ENCODE results near the gene DISC1.

Gene DISC1

GRCh38 chr1:231827337-231828105 lies 200.9 kb downstream of the DISC1 start:
- no peak for DNase-seq

GRCh38 chr1:231828182-231828920 lies 201.8 kb downstream of the DISC1 start:
- no peak for DNase-seq

GRCh38 chr1:231829332-231829731 lies 202.7 kb downstream of the DISC1 start:
- no peak for DNase-seq

DNA sequence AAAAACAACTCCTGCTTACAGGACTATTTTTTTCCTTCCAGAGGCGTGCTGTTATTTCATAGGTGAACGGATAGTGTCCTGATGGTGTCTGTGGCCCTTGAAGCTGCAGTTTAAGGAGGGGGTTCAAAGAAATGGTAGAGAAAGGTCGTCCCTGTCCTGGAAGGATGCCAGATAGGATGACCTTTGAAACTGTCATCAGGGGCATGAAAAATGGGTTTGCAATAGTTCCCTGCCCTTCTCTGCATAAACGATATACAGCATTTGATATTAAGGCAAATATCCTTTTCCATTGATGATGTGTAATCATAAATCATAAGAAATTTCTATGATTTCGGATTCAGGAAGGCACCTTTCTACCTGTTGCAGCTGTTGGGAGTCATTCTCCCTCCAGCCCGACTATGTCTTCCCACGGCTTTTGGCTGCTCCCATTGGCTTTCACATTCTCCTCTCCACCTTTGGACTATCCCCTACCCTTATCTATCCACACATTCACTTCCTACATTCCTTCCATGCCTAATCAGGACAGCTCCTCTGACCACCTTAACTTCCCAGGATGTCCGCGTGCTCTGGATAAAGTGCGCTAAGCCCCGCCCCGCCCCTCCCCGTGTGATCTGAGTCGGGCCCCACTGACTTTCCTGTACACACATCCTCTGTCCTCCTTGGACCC lies 209.8 kb downstream of the DISC1 start:
- no peak for DNase-seq

DNA sequence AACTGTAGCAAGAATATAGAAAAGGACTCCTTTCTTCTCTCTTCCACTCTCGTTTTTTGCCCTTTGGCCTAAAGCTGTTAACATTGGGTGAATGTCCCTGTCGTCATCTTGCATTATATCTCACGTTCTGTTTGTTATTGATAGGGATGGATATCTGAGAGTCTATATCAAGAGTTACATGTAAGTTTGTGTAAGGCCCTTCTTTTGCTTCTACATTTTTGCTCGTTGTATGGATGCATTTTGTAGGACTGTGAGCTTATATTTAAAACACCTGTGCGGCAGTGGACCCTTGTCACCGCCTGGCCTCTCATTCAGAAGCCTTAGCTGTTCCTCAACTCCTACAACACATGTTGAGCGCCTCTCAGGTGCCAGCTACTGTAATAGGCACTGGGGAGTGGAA lies 211.9 kb downstream of the DISC1 start:
- no peak for DNase-seq

DNA sequence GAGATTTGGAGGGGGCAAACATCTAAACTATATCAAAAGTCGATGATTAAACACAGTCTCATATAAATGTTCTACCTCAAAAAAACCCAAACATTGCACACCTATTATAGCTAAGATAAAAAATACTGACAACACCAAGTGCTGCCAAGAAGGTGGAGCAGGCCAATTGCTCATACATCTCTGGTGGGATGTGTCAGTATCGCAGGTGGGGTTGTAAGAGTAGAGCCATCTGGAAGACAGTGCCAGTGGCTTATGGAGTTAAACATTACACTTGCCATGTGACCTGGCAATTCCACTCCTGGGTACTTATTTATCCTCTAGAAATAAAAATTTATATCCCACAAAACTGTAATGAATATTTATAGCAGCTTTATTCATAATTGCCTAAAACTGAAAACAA lies 213.4 kb downstream of the DISC1 start:
- DNase-seq = no peak

DNA sequence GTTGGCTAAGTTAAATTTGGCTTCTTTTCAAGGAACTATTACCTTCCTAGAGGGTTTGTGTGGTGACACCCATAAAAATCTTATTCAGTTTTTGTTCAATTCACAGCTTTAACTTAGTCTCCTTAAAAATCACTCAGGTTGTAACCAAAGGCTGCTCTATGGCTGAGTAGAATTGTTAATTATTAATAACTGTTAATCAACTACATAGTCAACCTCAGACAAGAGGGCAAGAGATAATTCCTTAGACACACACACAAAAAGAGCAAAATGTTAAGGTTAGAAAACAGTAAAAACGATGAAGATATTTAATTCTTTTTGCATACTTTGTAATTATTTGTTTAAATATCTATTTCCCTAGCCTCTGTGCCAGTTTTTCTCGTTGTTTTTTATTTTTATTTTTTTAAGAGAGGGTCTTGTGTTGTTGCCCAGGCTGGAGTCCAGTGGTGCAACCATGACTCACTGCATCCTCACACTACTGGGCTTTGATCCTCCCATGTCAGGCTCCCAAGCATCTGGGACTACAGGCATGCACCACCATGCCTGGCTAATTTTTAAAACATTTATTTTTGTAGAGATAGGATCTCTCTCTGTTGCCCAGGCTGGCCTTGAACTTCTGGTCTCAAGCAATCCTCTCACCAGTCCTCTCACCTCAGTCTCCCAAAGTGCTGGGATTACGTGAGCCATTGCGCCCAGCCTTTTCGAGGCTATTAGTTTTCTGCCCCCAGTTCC lies 215.2 kb downstream of the DISC1 start:
- DNase-seq = no peak

DNA sequence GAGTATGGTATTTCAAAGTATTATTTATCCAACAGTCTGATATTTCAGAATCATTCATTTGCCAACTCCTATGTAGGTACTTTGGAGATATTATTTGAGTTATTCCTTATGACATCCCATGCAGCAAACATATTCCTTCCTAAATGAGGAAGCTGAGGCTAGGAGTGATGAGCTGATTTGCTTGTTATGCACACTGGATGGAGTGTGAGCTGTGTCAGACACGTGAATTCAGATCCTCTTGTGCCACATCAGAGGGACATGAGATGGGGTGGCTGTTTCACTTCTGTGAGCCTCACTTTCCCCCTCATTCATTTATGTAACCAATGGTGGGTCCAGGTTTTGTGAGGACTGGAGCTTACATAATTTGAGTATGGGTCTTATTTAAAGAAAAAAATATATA lies 215.9 kb downstream of the DISC1 start:
- no peak for DNase-seq

GRCh38 chr1:231844986-231845502 lies 218.5 kb downstream of the DISC1 start:
- DNase-seq = no peak

GRCh38 chr1:231847612-231848397 lies 221.2 kb downstream of the DISC1 start:
- no peak for DNase-seq

GRCh38 chr1:231849981-231850380 lies 223.4 kb downstream of the DISC1 start:
- DNase-seq = no peak

- DNase-seq = no peak
These were observed 224.2 kb downstream of the DISC1 start for GRCh38 chr1:231850786-231851185.

DNA sequence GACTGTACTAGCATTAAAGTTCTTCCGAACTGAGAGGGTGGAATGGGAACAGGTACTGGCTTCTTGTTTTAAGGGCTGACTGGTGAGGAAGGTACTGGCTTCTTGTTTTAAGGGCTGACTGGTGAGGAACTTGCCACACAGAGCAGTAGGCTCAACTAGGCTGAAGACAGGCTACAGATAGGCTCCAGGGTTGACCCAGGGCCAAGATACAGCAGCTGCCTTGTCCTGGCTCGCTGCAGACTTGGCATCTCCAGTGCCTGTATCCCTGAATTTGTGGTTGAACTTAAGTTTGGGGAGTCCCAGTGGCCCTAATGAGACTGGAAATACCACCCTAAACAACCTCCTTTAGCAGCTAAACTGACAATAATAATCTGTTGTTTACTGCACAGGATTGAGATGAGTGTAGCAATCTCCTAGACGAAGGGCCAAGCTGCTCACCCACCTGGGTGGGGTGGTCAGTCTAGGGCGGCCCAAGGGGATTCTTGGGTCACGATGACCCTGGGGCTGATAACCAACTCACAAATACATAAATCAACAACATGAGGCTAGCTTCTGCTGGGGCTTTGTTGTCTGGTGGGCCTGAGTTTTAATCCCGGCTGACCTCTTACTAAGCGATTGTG lies 227.1 kb downstream of the DISC1 start:
- DNase-seq = no peak

- no peak for DNase-seq
These were observed 228.8 kb downstream of the DISC1 start for GRCh38 chr1:231855361-231855760.

- no peak for DNase-seq
These were observed 229.3 kb downstream of the DISC1 start for GRCh38 chr1:231855926-231856325.

DNA sequence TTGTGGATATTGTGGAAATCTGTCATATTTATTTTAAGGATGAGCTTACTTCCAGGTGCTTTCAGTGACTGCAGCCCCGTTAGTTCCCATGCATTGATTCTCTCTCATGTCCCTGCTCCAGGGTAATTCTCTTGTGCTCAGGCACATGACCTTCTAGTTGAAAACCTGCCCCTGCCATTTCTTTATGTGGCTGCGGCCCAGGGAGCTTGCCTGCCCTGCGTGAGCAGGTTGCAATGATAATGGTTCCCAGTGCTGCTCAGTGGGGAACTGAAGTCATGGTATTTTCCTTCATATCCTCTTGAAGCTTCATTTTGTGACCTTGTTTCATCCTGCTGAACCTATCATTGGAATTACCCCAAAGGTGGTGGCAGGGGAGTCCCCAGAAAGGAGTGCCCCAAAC lies 229.8 kb downstream of the DISC1 start:
- no peak for DNase-seq

- no peak for DNase-seq
These were observed 230.3 kb downstream of the DISC1 start for GRCh38 chr1:231856894-231857293.

GRCh38 chr1:231857609-231858135 lies 231.1 kb downstream of the DISC1 start:
- DNase-seq = no peak

- no peak for DNase-seq
These were observed 233.9 kb downstream of the DISC1 start for GRCh38 chr1:231860221-231861088.

Data from activated T-cell treated with anti-CD3 and anti-CD28 coated beads, Interleukin-2, amount 50 U/mL, for 48 hours (primary cell).